Measurements from ENCODE around the gene IMMP2L.

DNA sequence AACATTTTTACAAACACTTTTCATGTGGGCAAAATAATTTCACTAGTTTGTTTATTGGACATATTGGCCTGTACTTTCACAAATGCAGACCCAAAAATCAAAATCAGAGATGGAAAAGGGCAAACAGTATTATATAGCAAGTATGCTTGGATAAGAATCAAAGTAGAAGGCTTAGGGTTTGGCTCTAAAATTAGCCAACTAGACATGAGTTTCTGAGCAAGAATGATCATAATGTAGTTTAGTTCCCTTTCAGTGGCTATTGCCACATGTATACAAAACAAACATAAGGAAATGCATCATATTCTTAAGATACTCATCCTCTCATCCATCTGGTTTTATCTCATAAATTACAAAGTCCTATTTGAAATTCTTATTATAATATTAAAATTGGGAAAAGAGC lies 132.5 kb downstream of the IMMP2L start:
- TF ChIP-seq, protein P1, sequence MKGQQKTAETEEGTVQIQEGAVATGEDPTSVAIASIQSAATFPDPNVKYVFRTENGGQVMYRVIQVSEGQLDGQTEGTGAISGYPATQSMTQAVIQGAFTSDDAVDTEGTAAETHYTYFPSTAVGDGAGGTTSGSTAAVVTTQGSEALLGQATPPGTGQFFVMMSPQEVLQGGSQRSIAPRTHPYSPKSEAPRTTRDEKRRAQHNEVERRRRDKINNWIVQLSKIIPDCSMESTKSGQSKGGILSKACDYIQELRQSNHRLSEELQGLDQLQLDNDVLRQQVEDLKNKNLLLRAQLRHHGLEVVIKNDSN (IDR thresholded peaks at IDR 0.05; ENCODE audit: borderline replicate concordance, low read depth) = no peak
- TF ChIP-seq, protein P2, sequence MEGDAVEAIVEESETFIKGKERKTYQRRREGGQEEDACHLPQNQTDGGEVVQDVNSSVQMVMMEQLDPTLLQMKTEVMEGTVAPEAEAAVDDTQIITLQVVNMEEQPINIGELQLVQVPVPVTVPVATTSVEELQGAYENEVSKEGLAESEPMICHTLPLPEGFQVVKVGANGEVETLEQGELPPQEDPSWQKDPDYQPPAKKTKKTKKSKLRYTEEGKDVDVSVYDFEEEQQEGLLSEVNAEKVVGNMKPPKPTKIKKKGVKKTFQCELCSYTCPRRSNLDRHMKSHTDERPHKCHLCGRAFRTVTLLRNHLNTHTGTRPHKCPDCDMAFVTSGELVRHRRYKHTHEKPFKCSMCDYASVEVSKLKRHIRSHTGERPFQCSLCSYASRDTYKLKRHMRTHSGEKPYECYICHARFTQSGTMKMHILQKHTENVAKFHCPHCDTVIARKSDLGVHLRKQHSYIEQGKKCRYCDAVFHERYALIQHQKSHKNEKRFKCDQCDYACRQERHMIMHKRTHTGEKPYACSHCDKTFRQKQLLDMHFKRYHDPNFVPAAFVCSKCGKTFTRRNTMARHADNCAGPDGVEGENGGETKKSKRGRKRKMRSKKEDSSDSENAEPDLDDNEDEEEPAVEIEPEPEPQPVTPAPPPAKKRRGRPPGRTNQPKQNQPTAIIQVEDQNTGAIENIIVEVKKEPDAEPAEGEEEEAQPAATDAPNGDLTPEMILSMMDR (IDR thresholded peaks at IDR 0.05) = no peak
- TF ChIP-seq FOSL2 (IDR thresholded peaks at IDR 0.05; ENCODE audit: borderline replicate concordance, low read depth) (no peak), SIN3A (IDR thresholded peaks at IDR 0.05; ENCODE audit: borderline replicate concordance, low read depth, low read length) (no peak)

Data from SK-N-SH (cell line).